ENCODE results near the gene ANKS6.

Gene ANKS6

DNA sequence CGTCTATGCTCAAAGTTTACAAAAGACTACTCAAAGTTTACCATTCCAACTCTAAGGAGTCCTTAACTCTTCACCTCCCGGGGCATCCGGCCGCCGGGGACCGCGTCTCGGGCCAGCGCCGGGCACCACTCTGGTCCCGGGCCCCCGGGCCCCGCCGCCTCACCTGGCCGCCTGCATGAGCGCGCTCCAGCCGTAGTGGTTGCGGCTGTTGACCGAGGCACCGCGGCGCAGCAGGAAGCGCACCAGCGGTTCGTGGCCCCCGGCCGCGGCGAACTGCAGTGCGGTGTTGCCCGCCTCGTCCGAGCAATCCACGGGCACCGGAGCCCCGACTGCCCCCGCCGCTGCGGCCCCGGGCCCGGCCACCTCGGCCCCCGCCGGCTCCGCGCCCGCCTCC, 388 bp downstream of the ANKS6 start:
- Histone ChIP-seq H3K4me3 (ENCODE audit: low read length, poor library complexity, severe bottlenecking) (peak overlapping the region; percentile 69), H3K4me2 (ENCODE audit: low read depth, low read length, poor library complexity, severe bottlenecking) (peak overlapping the region; percentile 57), H3K9ac (ENCODE audit: low read depth, low read length, poor library complexity, severe bottlenecking) (peak overlapping the region; percentile 13), H3K4me1 (ENCODE audit: insufficient read depth, low read length, poor library complexity, severe bottlenecking) (no peaks in the 10 kb centered on the region), H3K36me3 (ENCODE audit: insufficient read depth, low read length) (no peaks in the 10 kb centered on the region), H2AFZ (ENCODE audit: low read length) (peak overlapping the region; percentile 43; the same call in 1 of the 2 replicates), H3K79me2 (ENCODE audit: insufficient read depth, low read length) (no peaks in the 10 kb centered on the region), H3K9me2 (replicated peaks; ENCODE audit: low read depth, low read length) (no peaks in the 10 kb centered on the region), H3K27me3 (ENCODE audit: insufficient read depth, low read length, poor library complexity, severe bottlenecking) (no peaks in the 10 kb centered on the region), H4K20me1 (ENCODE audit: insufficient read depth, low read length, poor library complexity, severe bottlenecking) (peaks cover 1% of the 10 kb centered on the region), H3K9me3 (ENCODE audit: insufficient read depth, low read depth, low read length) (no peaks in the 10 kb centered on the region), H3F3A (ENCODE audit: low read depth) (no peaks in the 10 kb centered on the region)
- TF ChIP-seq, protein P1, sequence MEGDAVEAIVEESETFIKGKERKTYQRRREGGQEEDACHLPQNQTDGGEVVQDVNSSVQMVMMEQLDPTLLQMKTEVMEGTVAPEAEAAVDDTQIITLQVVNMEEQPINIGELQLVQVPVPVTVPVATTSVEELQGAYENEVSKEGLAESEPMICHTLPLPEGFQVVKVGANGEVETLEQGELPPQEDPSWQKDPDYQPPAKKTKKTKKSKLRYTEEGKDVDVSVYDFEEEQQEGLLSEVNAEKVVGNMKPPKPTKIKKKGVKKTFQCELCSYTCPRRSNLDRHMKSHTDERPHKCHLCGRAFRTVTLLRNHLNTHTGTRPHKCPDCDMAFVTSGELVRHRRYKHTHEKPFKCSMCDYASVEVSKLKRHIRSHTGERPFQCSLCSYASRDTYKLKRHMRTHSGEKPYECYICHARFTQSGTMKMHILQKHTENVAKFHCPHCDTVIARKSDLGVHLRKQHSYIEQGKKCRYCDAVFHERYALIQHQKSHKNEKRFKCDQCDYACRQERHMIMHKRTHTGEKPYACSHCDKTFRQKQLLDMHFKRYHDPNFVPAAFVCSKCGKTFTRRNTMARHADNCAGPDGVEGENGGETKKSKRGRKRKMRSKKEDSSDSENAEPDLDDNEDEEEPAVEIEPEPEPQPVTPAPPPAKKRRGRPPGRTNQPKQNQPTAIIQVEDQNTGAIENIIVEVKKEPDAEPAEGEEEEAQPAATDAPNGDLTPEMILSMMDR (conservative IDR thresholded peaks at IDR 0.05; ENCODE audit: low read length) = no peak
- TF ChIP-seq EZH2phosphoT487 (IDR thresholded peaks at IDR 0.05; ENCODE audit: borderline replicate concordance) = no peak

DNA sequence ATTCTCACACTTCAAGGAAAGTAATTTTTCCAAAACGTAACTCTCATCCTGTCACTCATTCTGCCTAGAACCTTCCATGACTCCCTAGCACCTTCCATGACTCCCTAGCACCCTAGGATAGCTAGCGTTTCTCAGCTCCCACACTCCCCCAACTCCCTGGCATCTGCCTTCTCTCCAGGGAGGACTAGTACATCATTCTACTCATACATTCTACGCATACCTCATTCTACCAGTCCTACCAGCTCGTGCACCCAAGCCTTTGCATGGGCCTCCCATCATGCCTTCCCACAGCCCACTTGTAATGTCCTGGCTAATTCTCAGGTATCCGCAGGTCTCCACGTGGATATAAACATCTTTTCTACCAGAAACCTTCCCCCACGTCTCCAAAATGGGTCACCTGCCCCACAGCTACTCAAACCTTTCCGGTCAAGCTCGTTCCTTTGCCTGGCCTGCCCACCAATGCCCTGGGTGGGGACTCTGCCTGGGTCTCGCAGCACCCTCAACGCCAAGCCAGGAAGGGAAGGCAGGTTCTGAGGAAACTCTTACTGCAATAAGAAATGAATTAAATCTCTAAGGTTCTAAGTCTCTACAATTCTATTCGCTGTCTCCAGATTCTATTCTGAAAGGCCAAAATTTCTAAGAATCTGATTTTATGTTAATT, 930 bp downstream of the ANKS6 start:
- TF ChIP-seq, protein P1 (conservative IDR thresholded peaks at IDR 0.05; ENCODE audit: low read length) = no peak
- no peak for TF ChIP-seq EZH2phosphoT487 (IDR thresholded peaks at IDR 0.05; ENCODE audit: borderline replicate concordance)
- peaks cover 4% of the 10 kb centered on the region for H4K20me1 ChIP-seq (ENCODE audit: insufficient read depth, low read length, poor library complexity, severe bottlenecking)
- H3K36me3 ChIP-seq (ENCODE audit: insufficient read depth, low read length) = no peaks in the 10 kb centered on the region
- peak overlapping the region; percentile 13 for H3K9ac ChIP-seq (ENCODE audit: low read depth, low read length, poor library complexity, severe bottlenecking)
- H3K79me2 ChIP-seq (ENCODE audit: insufficient read depth, low read length) = no peaks in the 10 kb centered on the region
- no peaks in the 10 kb centered on the region for H3K9me2 ChIP-seq (replicated peaks; ENCODE audit: low read depth, low read length)
- H3F3A ChIP-seq (ENCODE audit: low read depth) = no peaks in the 10 kb centered on the region
- peak overlapping the region; percentile 69 for H3K4me3 ChIP-seq (ENCODE audit: low read length, poor library complexity, severe bottlenecking)
- no peaks in the 10 kb centered on the region for H3K27me3 ChIP-seq (ENCODE audit: insufficient read depth, low read length, poor library complexity, severe bottlenecking)
- no peaks in the 10 kb centered on the region for H3K9me3 ChIP-seq (ENCODE audit: insufficient read depth, low read depth, low read length)
- H3K4me1 ChIP-seq (ENCODE audit: insufficient read depth, low read length, poor library complexity, severe bottlenecking) = no peaks in the 10 kb centered on the region
- H3K4me2 ChIP-seq (ENCODE audit: low read depth, low read length, poor library complexity, severe bottlenecking) = peak overlapping the region; percentile 57
- peak overlapping the region; percentile 43; the same call in 1 of the 2 replicates for H2AFZ ChIP-seq (ENCODE audit: low read length)

DNA sequence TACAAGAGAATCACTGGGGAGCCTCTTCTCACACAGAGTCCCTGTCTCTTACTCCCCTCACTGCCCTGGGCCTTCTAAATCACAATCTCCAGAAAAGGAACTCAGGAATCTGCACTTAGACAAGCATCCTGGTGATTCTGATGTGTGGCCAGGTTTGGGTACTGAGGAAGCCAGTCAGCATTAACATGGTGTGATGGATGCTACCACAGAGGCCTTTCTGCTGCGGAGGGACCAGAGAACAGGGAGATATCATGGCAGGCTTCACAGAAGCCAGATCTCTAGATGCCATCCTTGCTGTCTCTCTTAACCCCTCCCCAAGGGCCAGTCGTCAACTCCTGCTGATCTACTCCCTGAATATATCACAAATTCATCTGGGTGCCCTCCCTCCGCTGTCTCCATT, 1.6 kb downstream of the ANKS6 start:
- H3K36me3 ChIP-seq (ENCODE audit: insufficient read depth, low read length) = no peaks in the 10 kb centered on the region
- H4K20me1 ChIP-seq (ENCODE audit: insufficient read depth, low read length, poor library complexity, severe bottlenecking) = peaks cover 4% of the 10 kb centered on the region
- H3K4me3 ChIP-seq (ENCODE audit: low read length, poor library complexity, severe bottlenecking) = no peak overlapping the region
- H3K79me2 ChIP-seq (ENCODE audit: insufficient read depth, low read length) = no peaks in the 10 kb centered on the region
- no peaks in the 10 kb centered on the region for H3K9me2 ChIP-seq (replicated peaks; ENCODE audit: low read depth, low read length)
- no peaks in the 10 kb centered on the region for H3K4me1 ChIP-seq (ENCODE audit: insufficient read depth, low read length, poor library complexity, severe bottlenecking)
- H3K9me3 ChIP-seq (ENCODE audit: insufficient read depth, low read depth, low read length) = no peaks in the 10 kb centered on the region
- H3K9ac ChIP-seq (ENCODE audit: low read depth, low read length, poor library complexity, severe bottlenecking) = no peak overlapping the region
- no peak overlapping the region for H2AFZ ChIP-seq (ENCODE audit: low read length)
- no peak for TF ChIP-seq EZH2phosphoT487 (IDR thresholded peaks at IDR 0.05; ENCODE audit: borderline replicate concordance)
- TF ChIP-seq, protein P1 (conservative IDR thresholded peaks at IDR 0.05; ENCODE audit: low read length) = no peak
- H3K4me2 ChIP-seq (ENCODE audit: low read depth, low read length, poor library complexity, severe bottlenecking) = peak overlapping the region; percentile 57
- H3K27me3 ChIP-seq (ENCODE audit: insufficient read depth, low read length, poor library complexity, severe bottlenecking) = no peaks in the 10 kb centered on the region
- no peaks in the 10 kb centered on the region for H3F3A ChIP-seq (ENCODE audit: low read depth)

Data from Loucy (cell line).